Fibroblast of skin of back (primary cell): ENCODE results near the gene STK31.
A peak's percentile ranks its signal among the peaks of the same experiment; 100 is the strongest.
"Not testable (repeated sequence)": the region's sequence is repeated elsewhere in the genome, so short reads cannot be mapped to it uniquely, and the experiment has no call there.

ENCODE experiments used
- DNase-seq: peaks from one replicate; pipeline ENCODE4 v3.0.0-alpha.2; 2013

STK31 gene

DNA sequence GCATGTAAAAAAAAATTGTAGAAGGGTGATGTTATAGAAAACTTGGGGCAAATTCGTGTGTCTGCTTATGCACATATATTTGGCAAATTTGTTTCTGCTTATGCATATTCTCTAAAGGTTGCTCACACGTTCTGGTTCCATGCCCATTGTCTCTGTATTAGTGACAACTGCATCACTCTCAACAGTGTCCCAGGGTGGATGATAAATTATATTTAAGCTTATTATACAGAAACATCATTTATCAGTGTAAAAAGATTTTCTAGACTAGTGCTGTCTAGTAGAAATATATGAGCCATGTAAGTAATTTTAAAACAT is 4.1 kb downstream of the STK31 start:
- no peak for DNase-seq

DNA sequence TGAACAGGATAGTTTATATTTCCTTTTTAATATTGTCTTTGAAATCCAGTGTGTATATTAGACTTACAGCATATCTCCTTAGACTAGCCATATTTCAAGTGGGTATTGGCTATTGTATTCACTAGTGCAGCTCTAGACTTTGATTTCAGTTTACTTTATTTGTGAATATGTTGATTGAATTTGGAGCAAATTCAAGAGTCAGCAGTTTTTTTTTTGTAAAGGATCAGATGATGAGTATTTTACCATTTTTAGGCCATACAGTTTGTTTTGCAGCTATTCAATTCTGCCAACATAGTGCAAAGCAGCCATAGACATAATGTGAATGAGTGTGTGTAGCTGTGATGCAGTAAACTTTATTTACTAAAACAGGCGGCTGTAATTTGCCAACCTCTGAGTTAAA is 4.6 kb downstream of the STK31 start:
- no peak for DNase-seq

DNA sequence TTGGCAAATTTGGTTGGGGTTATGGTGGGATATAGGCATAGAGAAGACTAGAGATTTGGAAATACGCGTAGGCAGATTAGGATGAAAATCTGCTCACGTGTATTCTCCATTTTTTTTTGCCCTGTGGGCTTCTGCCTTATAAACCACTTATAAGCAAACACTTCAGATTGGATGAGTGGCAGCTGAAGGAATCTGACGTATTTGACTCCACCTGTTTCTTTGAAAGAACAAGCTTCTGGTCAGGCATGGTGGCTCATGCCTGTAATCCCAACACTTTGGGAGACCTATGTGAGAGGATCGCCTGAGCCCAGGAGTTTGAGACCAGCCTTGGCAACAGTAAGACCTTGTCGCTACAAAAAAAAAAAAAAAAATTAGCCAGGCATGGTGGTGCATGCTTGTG is 5.1 kb downstream of the STK31 start:
- DNase-seq, result no peak

DNA sequence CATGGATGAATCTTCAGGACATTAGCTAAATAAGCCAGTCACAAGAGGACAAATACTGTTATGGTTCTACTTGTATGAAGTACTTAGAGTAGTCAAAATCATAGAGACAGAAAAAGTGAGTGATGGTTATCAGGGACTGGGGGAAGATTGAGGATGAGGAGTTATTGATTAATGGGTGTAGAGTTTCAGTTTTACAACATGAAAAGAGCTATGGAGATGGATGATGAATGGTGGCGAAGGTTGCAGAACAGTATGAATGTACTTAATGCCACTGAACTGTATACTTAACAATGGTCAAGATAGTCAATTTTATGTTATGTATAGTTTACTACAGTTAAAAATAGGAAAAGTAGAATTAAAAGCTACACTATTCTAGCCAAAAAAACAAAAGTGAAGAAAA is 7.8 kb downstream of the STK31 start:
- DNase-seq, result no peak

DNA sequence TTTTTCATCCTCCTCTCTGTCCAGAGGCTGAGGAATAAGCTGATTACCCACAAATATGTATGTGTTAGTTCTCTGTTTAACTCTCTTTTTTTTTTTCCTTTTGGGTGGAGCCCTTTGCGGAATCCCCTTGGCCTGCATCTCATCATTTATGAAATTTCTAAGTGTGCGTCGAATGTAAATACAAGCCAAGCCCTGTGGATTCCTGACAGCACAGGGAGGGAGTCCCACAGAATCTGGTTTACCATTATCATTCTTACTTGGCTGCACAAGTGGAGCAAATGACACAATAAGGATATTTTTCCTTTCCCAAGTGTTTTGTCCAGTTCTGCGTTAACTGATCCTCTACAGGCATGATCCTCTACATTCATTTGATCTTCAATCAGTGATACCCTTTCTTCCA is 11.4 kb downstream of the STK31 start:
- no peak for DNase-seq

DNA sequence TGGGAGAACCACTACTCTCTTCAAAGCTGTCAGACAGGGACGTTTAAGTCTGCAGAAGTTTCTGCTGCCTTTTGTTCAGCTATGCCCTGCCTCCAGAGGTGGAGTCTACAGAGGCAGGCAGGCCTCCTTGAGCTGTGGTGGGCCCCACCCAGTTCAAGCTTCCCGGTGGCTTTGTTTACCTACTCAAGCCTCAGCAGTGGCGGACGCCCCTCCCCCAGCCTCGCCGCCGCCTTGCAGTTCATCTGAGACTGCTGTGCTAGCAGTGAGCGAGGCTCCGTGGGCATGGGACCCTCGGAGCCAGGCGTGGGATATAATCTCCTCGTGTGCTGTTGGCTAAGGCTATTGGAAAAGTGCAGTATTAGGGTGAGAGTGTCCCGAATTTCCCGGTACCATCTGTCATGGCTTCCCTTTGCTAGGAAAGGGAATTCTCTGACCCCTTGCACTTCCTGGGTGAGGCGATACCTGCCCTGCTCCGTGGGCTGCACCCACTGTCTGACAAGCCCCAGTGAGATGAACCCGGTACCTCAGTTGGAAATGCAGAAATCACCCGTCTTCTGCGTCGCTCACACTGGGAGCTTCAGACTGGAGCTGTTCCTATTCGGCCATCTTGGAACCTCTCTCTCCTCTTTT is 12.7 kb downstream of the STK31 start:
- DNase-seq, result not testable (repeated sequence)

DNA sequence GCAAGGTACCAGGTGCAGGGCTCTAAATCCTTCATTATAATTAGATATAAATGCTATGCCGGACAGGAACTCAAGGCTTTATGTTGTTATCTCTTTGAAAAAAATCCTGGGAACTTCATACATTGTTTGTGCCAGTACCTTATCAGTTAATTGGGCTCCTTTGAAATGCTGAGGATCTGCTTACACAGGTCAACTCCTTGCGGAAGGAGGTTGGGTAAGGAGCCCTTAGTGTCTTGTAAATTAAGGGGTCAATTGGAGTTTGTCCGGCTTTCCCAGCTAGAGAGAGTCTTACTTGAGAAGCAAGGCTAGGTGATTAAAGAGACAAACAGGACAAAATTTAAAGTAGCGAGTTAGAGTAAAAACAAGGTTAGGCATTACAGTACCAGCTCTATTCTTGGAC is 14.1 kb downstream of the STK31 start:
- not testable (repeated sequence) for DNase-seq

DNA sequence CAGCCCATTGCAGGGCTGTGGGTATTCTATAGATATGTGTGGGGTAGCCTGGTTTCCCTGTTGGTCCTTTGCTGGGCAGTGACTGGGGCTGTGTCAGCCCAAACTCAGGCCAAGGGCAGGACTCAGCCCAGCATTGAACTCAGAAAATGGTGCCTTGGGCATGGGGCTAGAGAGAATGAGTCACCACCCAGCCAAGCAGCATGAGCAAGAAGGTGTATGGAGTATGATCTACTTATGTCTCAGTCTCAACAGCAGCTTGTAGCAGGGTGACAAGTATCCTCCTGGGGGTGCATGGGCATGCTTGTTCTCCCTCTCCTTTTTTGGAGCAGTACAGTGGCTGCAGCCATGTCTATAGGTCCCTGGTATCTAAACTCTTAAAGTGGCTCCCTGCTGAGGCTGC is 32.0 kb downstream of the STK31 start:
- no peak for DNase-seq

DNA sequence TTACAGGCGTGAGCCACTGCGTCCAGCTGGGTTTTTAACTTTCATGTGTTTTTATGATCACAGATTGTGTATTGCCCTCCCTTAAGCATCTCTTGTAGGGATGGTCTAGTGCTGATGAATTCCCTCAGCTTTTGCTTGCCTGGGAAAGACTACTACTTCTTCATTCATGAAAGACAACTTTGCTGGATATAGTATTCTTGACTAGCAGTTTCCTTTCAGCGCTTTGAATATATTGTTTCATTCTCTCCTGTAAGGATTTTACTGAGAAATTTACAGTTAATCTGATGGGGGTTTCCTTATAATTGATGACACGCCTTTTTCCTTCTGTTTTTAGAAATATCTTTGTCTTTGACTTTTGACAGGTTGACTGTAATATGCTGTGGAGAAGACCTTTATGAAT is 33.2 kb downstream of the STK31 start:
- no peak for DNase-seq

DNA sequence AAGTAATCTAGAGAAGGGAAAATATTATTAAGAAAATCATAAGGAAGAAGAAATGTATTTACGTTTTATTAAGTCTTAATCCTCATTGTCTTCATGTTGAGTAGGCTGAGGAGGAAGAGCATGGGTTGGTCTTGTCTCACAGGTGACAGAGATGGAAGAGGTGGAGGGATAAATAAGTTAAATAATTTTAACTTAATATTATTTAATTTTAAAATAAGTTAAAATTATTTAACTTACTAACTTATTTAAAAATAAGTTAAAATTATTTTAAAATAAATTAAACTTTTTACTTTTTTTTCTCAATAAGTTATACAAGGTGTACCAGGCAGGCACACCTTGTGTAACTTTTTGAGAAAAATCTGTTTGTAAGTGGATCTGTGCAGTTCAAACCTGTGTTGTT is 36.6 kb downstream of the STK31 start:
- no peak for DNase-seq

DNA sequence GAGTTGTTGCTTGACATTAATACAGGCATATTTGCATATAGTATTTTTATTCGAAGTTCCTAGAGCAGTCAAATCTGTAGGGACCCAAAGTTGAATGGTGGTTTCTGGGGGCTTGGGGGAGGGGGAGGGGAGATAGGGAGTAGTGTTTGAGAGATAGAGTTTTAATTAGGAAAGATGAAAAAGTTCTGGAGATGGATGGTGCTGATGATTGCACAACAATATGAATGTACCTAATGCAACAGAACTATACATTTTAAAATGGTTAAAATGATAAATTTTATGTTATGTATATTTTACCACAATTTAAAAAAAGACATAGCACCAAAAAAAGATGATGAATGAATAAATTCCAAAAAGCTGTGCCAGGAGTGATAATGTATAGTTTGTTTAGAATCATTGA is 41.8 kb downstream of the STK31 start:
- DNase-seq, result no peak

DNA sequence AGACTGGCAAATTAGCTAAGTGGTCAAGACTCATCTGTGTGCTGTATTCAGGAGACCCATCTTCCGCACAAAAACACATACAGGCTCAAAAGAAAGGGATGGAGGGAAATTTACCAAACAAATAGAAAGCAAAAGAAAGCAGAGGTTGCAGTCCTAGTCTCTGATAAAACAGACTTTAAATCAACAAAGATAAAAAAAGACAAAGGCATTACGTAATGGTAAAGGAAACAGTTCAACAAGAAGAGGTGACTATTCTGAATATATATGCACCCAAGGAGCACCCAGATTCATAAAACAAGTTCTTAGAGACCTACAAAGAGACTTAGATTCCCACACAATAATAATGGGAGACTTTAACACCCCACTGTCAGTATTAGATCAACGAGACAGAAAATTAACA is 48.8 kb downstream of the STK31 start:
- not testable (repeated sequence) for DNase-seq

DNA sequence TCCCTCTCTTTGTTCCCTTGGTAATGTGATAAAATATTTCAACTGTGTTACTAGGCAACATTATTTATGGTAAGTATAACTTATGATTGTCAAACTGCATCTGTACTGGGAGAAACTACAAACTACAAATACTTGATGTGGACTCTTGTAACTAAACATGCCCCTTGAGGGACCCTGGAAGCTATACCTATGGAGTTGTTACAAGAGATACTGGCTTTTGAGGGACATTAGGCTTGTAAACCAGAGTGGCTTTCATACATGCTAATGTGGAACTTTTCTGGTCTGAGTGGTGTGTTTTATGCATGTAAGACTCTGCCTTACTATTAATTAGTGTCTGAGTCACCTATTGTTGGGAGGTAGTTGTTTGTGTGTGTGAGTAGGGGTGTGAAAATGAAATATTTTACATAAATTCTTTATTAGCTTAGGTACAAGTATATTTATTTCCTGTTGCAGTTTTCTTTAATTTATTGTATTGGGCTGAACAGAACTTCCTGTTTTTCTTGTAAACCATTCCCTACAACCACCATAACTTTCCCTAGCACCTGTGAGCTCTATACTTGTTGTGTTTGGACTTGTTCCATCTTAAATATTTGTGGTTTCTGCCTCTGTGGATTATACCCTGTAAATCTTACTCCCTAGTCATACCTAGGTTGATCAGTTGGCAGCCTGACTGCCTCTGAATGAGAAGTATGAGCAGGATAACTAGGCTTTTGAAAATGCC is 49.8 kb downstream of the STK31 start:
- peak; percentile 20 for DNase-seq

DNA sequence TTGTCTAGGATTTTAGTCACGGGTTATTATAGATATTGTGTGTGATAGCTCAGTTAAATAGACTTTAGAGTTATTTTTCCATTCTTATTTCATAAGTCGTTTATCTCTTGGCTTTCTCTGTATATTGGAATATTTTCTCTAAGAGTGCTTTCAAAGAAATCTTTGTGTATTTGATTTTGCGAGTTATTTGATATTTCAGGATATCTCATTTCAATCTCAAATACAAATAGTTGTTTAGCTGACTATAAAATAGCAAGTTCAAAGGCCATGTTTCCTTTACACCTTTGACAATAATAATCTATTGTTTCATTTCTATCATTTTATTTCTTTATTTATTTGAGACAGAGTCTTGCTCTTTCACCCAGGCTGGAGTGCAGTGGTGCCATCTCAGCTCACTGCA is 55.9 kb downstream of the STK31 start:
- no peak for DNase-seq

DNA sequence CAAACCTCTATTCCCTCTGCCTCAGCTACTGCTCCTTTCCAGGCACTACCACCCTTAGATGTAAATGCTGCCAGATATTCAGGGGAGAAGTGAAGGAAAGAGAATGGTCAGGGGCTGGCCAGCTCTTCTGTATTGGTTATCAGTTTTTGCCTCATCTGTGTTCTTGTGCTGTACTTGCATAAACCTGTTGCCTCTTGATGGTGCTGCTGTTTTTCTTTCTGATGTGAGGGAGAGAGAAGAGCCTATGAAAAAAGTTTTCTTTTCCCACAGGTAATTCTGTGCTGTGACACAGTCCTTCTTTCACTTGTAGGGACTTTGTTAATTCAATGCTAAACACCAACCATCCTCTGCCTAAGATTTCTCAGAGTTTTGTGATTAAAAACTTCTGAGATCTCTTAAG is 57.5 kb downstream of the STK31 start:
- no peak for DNase-seq

DNA sequence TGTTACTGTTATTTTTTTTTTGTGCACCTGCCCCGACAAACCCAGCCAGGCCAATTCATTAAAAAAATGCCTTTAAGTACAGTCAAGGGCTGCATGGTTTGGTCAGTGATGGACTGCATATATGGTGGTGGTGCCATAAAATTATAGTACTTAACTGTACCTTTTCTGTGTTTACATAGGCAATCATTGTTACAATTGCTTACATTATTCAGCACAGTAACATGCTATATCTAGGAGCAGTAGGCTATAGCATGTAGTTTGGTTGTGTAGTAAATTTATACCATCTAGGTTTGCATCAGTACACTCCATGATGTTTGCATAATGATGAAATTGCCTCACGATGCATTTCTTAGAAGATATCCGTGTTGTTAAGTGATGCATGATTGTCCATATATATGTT is 58.0 kb downstream of the STK31 start:
- DNase-seq, result no peak

DNA sequence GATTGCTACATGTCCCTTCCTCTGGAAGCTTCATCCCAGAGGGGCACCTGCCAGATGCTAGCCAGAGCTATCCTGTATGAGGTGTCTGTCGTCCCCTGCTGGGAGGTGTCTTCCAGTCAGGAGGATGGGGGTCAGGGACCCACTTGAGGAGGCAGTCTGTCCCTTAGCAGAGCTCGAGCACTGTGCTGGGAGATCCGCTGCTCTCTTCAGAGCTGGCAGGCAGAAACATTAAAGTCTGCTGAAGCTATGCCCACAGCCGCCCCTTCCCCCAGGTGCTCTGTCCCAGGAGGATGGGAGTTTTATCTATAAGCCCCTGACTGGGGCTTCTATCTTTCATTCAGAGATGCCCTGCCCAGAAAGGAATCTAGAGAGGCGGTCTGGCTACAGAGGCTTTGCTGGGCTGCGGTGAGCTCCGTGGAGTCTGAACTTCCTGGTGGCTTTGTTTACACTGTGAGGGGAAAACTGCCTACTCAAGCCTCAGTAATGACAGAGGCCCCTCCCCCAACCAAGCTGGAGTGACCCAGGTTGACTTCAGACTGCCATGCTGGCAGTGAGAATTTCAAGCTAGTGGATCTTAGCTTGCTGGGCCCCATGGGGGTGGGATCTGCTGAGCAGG is 69.3 kb downstream of the STK31 start:
- DNase-seq, result not testable (repeated sequence)

DNA sequence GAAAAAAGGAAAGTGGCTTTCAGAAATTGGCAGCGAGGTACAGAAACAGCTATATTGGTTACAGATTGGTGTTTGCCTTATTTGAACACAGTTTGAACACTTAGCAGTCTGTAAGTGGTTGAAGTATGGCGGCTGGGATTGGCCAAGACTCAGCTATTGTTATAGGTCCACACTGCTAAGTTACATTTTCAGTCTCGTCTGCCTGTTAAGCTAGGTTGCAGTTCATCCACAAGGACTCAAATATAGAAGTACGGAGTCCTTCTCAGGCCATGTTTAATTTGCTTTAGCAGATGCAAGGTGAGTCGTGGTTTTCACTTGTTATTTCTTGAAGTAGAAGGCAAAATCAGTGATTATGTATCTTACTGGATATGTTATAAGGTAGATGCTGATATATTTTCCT is 73.1 kb downstream of the STK31 start:
- no peak for DNase-seq

DNA sequence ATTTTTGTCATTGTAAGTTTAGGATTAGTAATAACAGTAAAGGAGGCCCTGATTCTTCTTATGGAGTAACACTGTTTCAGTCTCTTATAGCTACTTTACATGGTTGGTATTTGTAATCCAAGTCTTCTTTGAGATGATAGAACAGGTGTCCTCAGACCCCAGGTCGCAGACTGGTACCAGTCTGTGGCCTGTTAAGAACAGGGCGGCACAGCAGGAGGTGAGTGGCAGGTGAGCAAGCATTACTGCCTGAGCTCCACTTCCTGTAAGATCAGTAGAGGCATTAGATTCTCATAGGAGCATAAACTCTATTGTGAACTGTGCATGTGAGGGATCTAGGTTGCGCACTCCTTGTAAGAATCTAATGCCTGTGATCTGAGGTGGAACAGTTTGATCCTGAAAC is 77.3 kb downstream of the STK31 start:
- DNase-seq, result no peak

DNA sequence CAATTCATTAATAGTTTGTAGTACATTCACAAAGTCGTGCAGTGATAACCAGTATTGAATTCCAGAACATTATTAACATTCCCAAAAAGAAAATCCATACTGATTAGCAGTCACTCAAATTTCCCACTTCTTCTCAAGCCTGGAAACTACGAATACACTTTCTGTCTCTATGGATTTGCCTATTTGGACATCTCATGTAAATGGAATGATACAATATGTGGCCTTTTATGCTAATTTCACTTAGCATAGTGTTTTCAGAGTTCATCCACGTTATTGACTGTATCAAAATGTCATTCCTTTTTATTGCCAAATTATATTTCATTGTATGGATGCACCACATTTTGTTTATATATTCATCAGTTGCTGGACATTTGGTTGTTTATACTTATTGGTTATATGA is 78.8 kb downstream of the STK31 start:
- DNase-seq, result no peak

DNA sequence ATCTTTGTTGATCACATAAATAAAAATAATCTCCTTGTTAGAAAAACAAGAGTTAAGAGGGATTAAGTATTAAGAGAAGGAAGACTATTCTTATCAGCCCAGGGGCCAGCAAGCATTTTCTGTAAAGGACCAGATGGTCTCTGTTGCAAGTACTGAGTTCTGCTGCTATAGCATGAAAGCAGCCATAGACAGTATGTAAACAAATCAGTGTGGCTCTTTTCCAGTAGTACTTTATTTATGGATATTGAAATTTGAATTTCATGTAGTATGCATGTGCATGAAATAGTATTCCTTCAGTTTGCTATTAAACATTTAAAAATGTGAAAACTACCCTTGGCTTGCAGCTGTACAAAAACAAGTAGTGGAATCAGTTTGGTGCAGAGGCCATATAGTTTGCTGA is 81.7 kb downstream of the STK31 start:
- no peak for DNase-seq

DNA sequence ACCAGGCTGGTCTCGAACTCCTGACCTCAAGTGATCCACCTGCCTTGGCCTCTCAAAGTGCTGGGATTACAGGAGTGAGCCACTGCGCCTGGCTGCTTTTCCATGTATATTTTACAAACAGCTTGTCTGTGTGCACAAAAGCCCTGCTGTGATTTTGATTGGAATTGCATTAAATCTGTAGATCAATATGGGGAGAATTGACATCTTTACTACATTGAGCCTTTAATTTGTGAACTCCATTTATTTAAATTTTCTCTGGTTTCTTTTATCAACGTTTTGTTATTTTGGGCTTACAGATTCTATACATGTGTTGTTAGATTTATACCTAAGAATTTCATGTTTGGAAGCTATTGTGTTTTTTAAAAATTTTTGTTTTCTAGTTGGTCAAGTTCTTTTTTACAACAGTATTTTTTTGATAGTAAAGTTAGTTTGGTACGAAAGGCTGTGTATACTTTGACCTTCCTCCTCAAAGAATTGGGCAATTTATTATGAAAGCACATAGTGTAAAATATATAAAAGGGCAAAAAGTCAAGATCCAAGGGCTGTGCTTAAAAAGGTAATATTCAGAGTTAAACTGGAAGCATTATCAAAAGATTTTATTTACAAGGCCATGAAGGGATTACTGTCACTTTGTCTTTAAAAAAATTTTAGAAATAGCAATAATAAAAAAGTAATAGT is 92.8 kb downstream of the STK31 start:
- no peak for DNase-seq

DNA sequence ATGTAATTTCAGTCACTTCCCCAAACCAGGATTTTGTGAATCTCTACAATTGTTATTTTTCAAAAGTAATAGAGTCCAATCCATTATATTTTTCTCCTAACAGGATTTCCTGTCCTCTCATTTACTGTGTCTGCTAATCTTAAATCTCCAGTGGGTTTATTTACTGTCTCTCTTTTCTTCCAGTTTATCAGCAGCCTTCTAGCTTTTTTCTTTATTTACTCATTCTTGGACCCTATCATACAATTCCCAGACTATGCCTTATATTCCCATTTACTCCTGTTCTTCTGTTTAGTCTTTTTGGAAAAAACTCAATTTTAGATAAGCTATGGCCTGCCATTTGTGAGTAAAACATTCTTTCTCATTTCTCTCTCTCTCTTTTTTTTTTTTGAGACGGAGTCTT is 94.7 kb downstream of the STK31 start:
- DNase-seq, result no peak

DNA sequence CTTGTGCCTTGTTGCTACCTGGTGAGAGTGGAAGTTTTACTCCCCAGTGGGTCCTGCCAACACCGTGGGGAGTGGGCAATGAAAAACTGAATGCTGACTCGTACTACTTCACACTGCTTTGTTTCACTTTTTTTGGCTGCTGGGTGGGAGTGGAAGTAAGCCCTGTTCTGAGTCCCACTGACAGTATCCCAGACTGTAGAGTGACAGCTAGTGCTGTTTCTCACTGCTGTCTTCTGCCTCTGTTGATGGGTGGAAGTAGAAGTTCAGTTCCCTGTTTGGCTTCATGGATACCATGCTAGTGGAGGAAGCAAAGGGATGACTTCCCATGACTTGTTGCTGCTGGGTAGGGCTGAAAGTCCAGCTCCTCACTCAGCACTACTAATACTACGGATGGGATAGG is 98.4 kb downstream of the STK31 start:
- no peak for DNase-seq
